GM12891 (cell line): Measurements from ENCODE around the gene METRN.

Experiments
- PAX5 ChIP-seq: IDR thresholded peaks from 2 replicates; pipeline ENCODE4 v1.6.1; 2011; ENCODE audit warnings: low read length, moderate library complexity, mild to moderate bottlenecking; ENCODE audit not compliant: insufficient read depth, severe bottlenecking
- POLR2A ChIP-seq: IDR thresholded peaks from 2 replicates; pipeline ENCODE4 v1.6.1; 2011; ENCODE audit warnings: low read depth, low read length, control low read depth
- POLR2AphosphoS5 ChIP-seq: IDR thresholded peaks from 2 replicates; pipeline ENCODE4 v1.6.1; 2011; ENCODE audit warnings: low read depth, low read length, control low read depth
- POU2F2 ChIP-seq: IDR thresholded peaks from 2 replicates; pipeline ENCODE4 v1.6.1; 2011; ENCODE audit warnings: low read depth, mild to moderate bottlenecking, control low read depth, low read length, moderate library complexity
- SPI1 ChIP-seq: IDR thresholded peaks from 2 replicates; pipeline ENCODE4 v1.6.1; 2011; ENCODE audit warnings: low read depth, low read length, control low read depth

- TF ChIP-seq POLR2A (no peak), POLR2AphosphoS5 (no peak), SPI1 (no peak), PAX5 (no peak), POU2F2 (no peak)
These were observed 36.5 kb downstream of the METRN start for GRCh38 chr16:751152-752006.
